Breast epithelium (tissue), 3 donors: Measurements from ENCODE around the gene HES3.

ENCODE experiments used
- POLR2AphosphoS5 ChIP-seq, 3 donors: sonication (generic); formaldehyde crosslinking; IDR thresholded peaks; one replicate each; pipeline ENCODE4 v1.6.1; 2017; ENCODE audit warnings: antibody characterized with exemption in 3 of 3
- TF ChIP-seq, protein P1 (sequence below), 3 donors: fragments of 450-650 bp; IDR thresholded peaks; one replicate each; pipeline ENCODE4 v1.5.1; 2016 to 2017; ENCODE audit warnings: antibody characterized with exemption in 3 of 3, mild to moderate bottlenecking in 3 of 3, moderate library complexity in 3 of 3

DNA sequence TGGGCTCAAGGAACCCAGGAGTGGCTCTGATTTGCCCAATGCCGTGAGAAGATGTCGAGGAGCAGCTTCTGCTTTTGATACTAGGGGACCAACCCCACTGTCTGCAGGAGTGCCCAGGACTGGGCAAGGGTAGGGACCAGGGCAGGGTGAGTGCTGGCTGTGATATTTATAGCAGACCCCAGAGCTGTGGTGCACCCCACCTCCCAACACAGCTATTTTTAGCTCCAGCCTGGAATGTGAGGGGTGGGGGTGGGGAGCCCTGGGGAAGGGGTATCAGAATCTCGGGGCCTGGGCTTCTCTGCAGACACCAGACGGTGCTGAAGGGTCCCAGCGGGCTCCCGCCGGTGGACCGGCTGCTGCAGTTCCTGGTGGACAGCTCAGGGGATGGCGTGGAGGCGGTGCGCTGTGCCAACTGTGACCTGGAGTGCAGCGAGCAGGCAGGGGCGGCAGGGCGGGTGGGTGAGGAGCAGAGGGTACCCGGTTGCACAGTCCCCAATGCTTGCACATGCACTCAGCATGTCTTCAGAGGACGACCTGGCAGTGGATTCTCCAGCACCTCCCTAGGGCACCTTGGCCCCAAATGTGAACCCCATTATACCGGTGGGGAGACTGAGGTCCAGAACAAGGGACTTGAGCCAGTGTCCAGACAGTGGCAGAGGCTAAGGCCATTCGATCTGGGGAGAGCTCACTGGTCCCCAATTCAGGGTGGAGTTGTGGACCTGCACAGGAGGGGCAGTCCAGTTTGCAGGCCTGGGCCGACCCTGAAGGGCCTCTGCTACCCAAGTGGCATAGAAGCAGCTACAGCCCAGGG, 36.7 kb upstream of the HES3 start:
- TF ChIP-seq POLR2AphosphoS5 (IDR thresholded peaks at IDR 0.05): no peak
- TF ChIP-seq, protein P1, sequence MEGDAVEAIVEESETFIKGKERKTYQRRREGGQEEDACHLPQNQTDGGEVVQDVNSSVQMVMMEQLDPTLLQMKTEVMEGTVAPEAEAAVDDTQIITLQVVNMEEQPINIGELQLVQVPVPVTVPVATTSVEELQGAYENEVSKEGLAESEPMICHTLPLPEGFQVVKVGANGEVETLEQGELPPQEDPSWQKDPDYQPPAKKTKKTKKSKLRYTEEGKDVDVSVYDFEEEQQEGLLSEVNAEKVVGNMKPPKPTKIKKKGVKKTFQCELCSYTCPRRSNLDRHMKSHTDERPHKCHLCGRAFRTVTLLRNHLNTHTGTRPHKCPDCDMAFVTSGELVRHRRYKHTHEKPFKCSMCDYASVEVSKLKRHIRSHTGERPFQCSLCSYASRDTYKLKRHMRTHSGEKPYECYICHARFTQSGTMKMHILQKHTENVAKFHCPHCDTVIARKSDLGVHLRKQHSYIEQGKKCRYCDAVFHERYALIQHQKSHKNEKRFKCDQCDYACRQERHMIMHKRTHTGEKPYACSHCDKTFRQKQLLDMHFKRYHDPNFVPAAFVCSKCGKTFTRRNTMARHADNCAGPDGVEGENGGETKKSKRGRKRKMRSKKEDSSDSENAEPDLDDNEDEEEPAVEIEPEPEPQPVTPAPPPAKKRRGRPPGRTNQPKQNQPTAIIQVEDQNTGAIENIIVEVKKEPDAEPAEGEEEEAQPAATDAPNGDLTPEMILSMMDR (IDR thresholded peaks at IDR 0.05): no peak
